ENCODE data around the gene FOCAD.

Gene FOCAD

GRCh38 chr9:21027295-21027694, 343.2 kb downstream of the FOCAD start:
- DNase-seq = no peak

DNA sequence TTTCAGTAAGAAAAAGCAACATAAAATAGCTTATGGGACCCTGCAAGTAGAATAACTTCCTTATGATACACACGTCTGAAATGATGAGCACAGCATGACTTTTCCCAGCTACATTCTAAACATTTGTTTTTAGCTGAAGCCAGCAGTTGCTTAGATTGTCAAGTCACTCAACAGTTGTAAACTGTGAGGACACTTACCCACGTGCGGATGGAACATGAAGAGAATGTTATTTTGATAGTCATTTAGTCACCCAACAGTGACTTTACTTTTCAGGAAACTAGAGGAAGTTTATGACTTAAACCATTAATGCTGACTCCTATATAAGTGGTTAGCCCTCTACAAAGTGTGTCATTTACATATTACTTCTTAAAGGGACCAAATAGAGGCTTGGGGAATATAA, 344.4 kb downstream of the FOCAD start:
- DNase-seq = no peak

GRCh38 chr9:21029661-21030060, 345.6 kb downstream of the FOCAD start:
- DNase-seq = no peak

GRCh38 chr9:21030389-21031035, 346.5 kb downstream of the FOCAD start:
- DNase-seq = peak; percentile 42

GRCh38 chr9:21031091-21031807, 347.2 kb downstream of the FOCAD start, which contains the start of gene HACD4:
TSS of gene HACD4 (minus strand) at chr9:21031640. CDS start at chr9:21031590, 50 bp downstream.
- DNase-seq = peak; percentile 74

- DNase-seq = no peak
Measured at GRCh38 chr9:21031808-21032183, 347.7 kb downstream of the FOCAD start.

DNA sequence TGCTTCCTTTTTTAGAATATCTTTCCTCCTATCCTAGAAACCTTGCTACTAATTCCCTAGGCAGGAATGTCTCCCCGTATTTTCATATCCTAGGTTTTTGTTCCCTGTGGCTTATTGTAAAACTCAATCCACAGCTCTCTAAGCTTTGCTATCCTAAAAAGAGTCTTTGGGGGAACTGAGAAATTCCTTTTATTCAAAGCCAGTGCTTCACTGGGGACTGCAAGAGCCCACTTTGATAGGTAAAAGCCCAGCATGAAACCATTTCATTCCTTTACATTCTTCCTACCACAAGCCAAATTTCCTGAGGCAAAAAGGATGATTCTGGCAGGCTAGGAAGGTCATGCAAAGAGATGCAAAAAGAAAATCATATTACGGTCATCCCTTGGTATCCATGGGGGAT, 353.2 kb downstream of the FOCAD start:
- DNase-seq = no peak

DNA sequence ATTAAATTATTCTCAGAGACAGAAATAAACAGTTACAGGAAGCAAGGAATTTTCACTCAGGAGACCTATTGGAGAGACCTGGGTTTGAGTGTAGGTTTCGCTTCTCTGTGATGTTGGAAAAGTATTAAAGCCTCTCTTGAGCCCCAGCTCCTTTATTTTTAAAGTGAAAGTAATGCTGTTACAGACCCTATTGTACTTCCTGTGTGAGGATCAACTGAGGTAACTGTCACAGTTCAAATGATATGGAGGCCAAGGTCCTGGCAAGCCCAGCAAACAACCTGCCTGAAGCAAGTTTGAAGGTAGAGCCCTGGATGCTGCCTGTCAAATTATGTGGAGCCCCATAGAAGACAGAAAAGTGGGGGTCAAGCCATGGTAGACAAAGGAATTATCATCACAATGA, 355.2 kb downstream of the FOCAD start:
- no peak for DNase-seq

GRCh38 chr9:21042466-21042865, 358.4 kb downstream of the FOCAD start:
- DNase-seq = no peak

GRCh38 chr9:21043841-21044240, 359.8 kb downstream of the FOCAD start:
- DNase-seq = no peak
